IMR-90 (cell line): Measurements from ENCODE around the gene TFB2M. TPM values are rescaled to one million over a fixed set of nuclear protein-coding genes. Genes with fewer than 3 reads are reported as not detected.

Source experiments
- ATAC-seq: fragments of 200-7000 bp; cut with Tn5 transposase; 2 replicates; pipeline ENCODE4 v1.9.1; 2020; ENCODE audit warnings: low read depth, mild to moderate bottlenecking, moderate library complexity
- BruUV-seq: library from RNA; stranded (reverse); fragments of 400-500 nt; replicated peaks from 2 replicates; lab custom pipeline; 2021; lab: Mats Ljungman, UMichigan
- CTCF ChIA-PET: fragments of 300-600 bp; formaldehyde crosslinking; extraction: SDS; loops from one replicate; lab custom pipeline; 2021; ENCODE audit warnings: antibody characterized with exemption; lab: Yijun Ruan, JAX
- POLR2A ChIA-PET: fragments of 300-600 bp; sonication (Branson Sonifier 250); formaldehyde crosslinking; loops from one replicate; lab custom pipeline; 2022; ENCODE audit warnings: antibody characterized with exemption; ENCODE audit not compliant: unreplicated experiment; lab: Charles Lee
- DNase-seq: peaks from one replicate; pipeline ENCODE4 v3.0.0; 2013
- H2AFZ ChIP-seq: replicated peaks from 2 replicates; pipeline ENCODE3; 2013; ENCODE audit warnings: low read length, mild to moderate bottlenecking; ENCODE audit not compliant: poor library complexity
- H2AK5ac ChIP-seq: 2 replicates; pipeline ENCODE4 v1.6.1; 2013; ENCODE audit warnings: low read depth, low read length, inconsistent platforms
- H2AK9ac ChIP-seq: replicated peaks from 2 replicates; pipeline ENCODE3; 2013; ENCODE audit warnings: mild to moderate bottlenecking, low read depth, low read length, moderate library complexity; ENCODE audit not compliant: poor library complexity
- H2BK120ac ChIP-seq: 2 replicates; pipeline ENCODE4 v1.6.1; 2013; ENCODE audit warnings: low read depth, low read length, inconsistent platforms
- H2BK15ac ChIP-seq: 3 replicates; pipeline ENCODE4 v1.6.1; 2013; ENCODE audit warnings: low read depth, low read length, inconsistent platforms
- H2BK20ac ChIP-seq: 2 replicates; pipeline ENCODE4 v1.6.1; 2013; ENCODE audit warnings: low read depth, mild to moderate bottlenecking, inconsistent platforms, low read length, moderate library complexity
- H2BK5ac ChIP-seq: 2 replicates; pipeline ENCODE4 v1.6.1; 2013; ENCODE audit warnings: mild to moderate bottlenecking, low read depth, low read length, inconsistent platforms; ENCODE audit not compliant: poor library complexity, severe bottlenecking
- H3K14ac ChIP-seq: replicated peaks from 2 replicates; pipeline ENCODE4 v1.6.1; 2013; ENCODE audit warnings: low read depth, low read length, inconsistent platforms
- H3K18ac ChIP-seq: 2 replicates; pipeline ENCODE4 v1.6.1; 2013; ENCODE audit warnings: low read depth, low read length, control low read depth
- H3K23ac ChIP-seq: 2 replicates; pipeline ENCODE4 v1.6.1; 2013; ENCODE audit warnings: low read depth, low read length, inconsistent platforms
- H3K27ac ChIP-seq: 2 replicates; pipeline ENCODE4 v1.5.1; 2013; ENCODE audit warnings: mild to moderate bottlenecking, control low read depth, low read length; ENCODE audit not compliant: insufficient read depth
- H3K27me3 ChIP-seq: 2 replicates; pipeline ENCODE4 v1.6.1; 2013; ENCODE audit warnings: low read length; ENCODE audit not compliant: control insufficient read depth, insufficient read depth
- H3K36me3 ChIP-seq: 2 replicates; pipeline ENCODE4 v1.6.1; 2013; ENCODE audit warnings: low read length, mixed read lengths; ENCODE audit not compliant: control insufficient read depth, insufficient read depth
- H3K4ac ChIP-seq: 2 replicates; pipeline ENCODE4 v1.6.1; 2013; ENCODE audit warnings: low read depth, low read length, inconsistent platforms
- H3K4me1 ChIP-seq: 2 replicates; pipeline ENCODE4 v1.6.1; 2013; ENCODE audit warnings: low read length, mixed read lengths; ENCODE audit not compliant: control insufficient read depth, insufficient read depth
- H3K4me2 ChIP-seq: 2 replicates; pipeline ENCODE4 v1.6.1; 2013; ENCODE audit warnings: low read depth, mild to moderate bottlenecking, control low read depth, low read length, moderate library complexity
- H3K4me3 ChIP-seq: 2 replicates; pipeline ENCODE4 v1.5.1; 2013; ENCODE audit warnings: low read depth, mild to moderate bottlenecking, control low read depth, low read length, moderate library complexity; ENCODE audit not compliant: insufficient read depth
- H3K56ac ChIP-seq: 2 replicates; pipeline ENCODE4 v1.6.1; 2013; ENCODE audit warnings: low read length, inconsistent platforms; ENCODE audit not compliant: insufficient read depth; ENCODE audit errors: extremely low read depth
- H3K79me1 ChIP-seq, 2 experiments: 2 replicates each; pipeline ENCODE4 v1.6.1; 2013; ENCODE audit warnings: low read length in 2 of 2, inconsistent platforms in 1 of 2, low read depth in 1 of 2
- H3K9ac ChIP-seq: 2 replicates; pipeline ENCODE4 v1.6.1; 2013; ENCODE audit warnings: low read depth, low read length, control low read depth
- H3K9me1 ChIP-seq: 2 replicates; pipeline ENCODE4 v1.6.1; 2013; ENCODE audit warnings: low read length, inconsistent platforms; ENCODE audit not compliant: insufficient read depth
- H3K9me3 ChIP-seq: 2 replicates; pipeline ENCODE4 v1.6.1; 2013; ENCODE audit warnings: low read length; ENCODE audit not compliant: control insufficient read depth, insufficient read depth
- H4K20me1 ChIP-seq: 2 replicates; pipeline ENCODE4 v1.6.1; 2013; ENCODE audit warnings: low read length, inconsistent platforms; ENCODE audit not compliant: insufficient read depth
- H4K5ac ChIP-seq: 2 replicates; pipeline ENCODE4 v1.6.1; 2013; ENCODE audit warnings: mild to moderate bottlenecking, low read depth, low read length, control low read depth
- H4K8ac ChIP-seq, 2 experiments: 2 replicates each; pipeline ENCODE4 v1.6.1; 2013; ENCODE audit warnings: low read depth in 2 of 2, low read length in 2 of 2, control low read depth in 1 of 2, inconsistent platforms in 1 of 2
- H4K91ac ChIP-seq: 2 replicates; pipeline ENCODE4 v1.6.1; 2013; ENCODE audit warnings: low read depth, low read length, inconsistent platforms; ENCODE audit not compliant: insufficient read depth
- CEBPB ChIP-seq: IDR thresholded peaks from 2 replicates; pipeline ENCODE4 v1.6.1; 2012; ENCODE audit warnings: low read depth, low read length, improper control_type of control experiment
- FOS ChIP-seq: fragments of 150-350 bp; IDR thresholded peaks from 2 replicates; pipeline ENCODE4 v1.6.1; 2016; ENCODE audit warnings: low read depth, low read length
- WGBS, 2 experiments: methylation state at CpG; one replicate each; pipeline versions ENCODE4 v1.1.5 to v1.1.7; 2013; ENCODE audit warnings: missing lambda C conversion rate in 2 of 2; ENCODE audit not compliant: insufficient read length in 1 of 2; ENCODE audit errors: extremely low coverage in 2 of 2; 5-methylcytosine and 5-hydroxymethylcytosine counted together
- dilution Hi-C: fragments of 300-500 bp; cut with HindIII; formaldehyde crosslinking; loops from one replicate; pipeline ENCODE4 v1.14.3; 2018; ENCODE audit warnings: low sequenced_read_pairs; ENCODE audit not compliant: unreplicated experiment
- in situ Hi-C: fragments of 300-500 bp; cut with MboI; formaldehyde crosslinking; loops from 3 replicates; pipeline ENCODE4 v1.14.3; 2019; ENCODE audit warnings: low sequenced_read_pairs, inconsistent platforms, mixed read lengths
- intact Hi-C: fragments of 100-400 bp; cut with micrococcal nuclease; formaldehyde crosslinking; loops from 2 replicates; pipeline ENCODE4 v1.10.0; 2022
- polyA plus RNA-seq, 3 experiments: library from polyadenylated mRNA; depleted of rRNA; stranded (reverse); fragments of >200 nt; gene quantifications; 2 replicates each; pipeline ENCODE4 v1.2.3, GENCODE V29; 2012; ENCODE audit warnings: low replicate concordance in 1 of 3
- total RNA-seq: library from RNA; depleted of rRNA; stranded (reverse); fragments of >200 nt; gene quantifications from 2 replicates; pipeline ENCODE4 v1.2.3, GENCODE V29; 2012

The TFB2M gene
- total and polyA plus RNA-seq, 2 of the 4 experiments (the other 2 are of a cell fraction), result 13.3 to 15.7 TPM

GRCh38 chr1:246540738-246541491 lies 25.1 kb downstream of the TFB2M start:
- DNase-seq (no peak), ATAC-seq (no peak)
- H3K9me1 ChIP-seq, result 0 out of 2 replicates have a peak, but pooled peaks cover 4% of the 10 kb centered on the region
- H3K18ac ChIP-seq, result no peak overlapping the region
- in situ Hi-C loops (no loop called here), dilution Hi-C loops (no loop called here), intact Hi-C loops (no loop called here)
- H4K91ac ChIP-seq, result no peak overlapping the region
- ChIA-PET CTCF (interaction anchor here (0.6 kb wide), 2 partner anchors 18 to 20 kb away, joined by 3 to 4 read pairs; no protein-coding TSS in a partner anchor), POLR2A (no interaction called here)
- WGBS, 2 experiments, result no CpG with 5 or more reads among the region's 7 CpGs
- H3K9me3 ChIP-seq, result no peaks in the 10 kb centered on the region
- H2AFZ ChIP-seq, result no peak overlapping the region
- BruUV-seq, result no TSS peak
- no peak overlapping the region for H2BK20ac ChIP-seq
- H2AK9ac ChIP-seq, result no peak overlapping the region
- no peaks in the 10 kb centered on the region for H3K27me3 ChIP-seq
- H3K9ac ChIP-seq, result no peak overlapping the region
- H3K14ac ChIP-seq, result no peak overlapping the region
- H4K8ac ChIP-seq, result no peak overlapping the region
- H4K20me1 ChIP-seq, result no peaks in the 10 kb centered on the region
- H3K79me1 ChIP-seq, result 0 out of 4 replicates have a peak, but pooled peaks cover 0 to 3% of the 10 kb centered on the region in 2 experiments
- no peak overlapping the region for H3K27ac ChIP-seq
- H3K4me1 ChIP-seq, result no peaks in the 10 kb centered on the region
- H2BK120ac ChIP-seq, result no peak overlapping the region
- H3K4me2 ChIP-seq, result no peak overlapping the region
- H2BK5ac ChIP-seq, result no peak overlapping the region
- no peak overlapping the region for H2AK5ac ChIP-seq
- no peak overlapping the region for H4K5ac ChIP-seq
- no peak overlapping the region for H3K4ac ChIP-seq
- H3K4me3 ChIP-seq, result no peak overlapping the region
- no peak overlapping the region for H3K23ac ChIP-seq
- TF ChIP-seq FOS, result no peak
- TF ChIP-seq CEBPB, result no peak
- H3K56ac ChIP-seq, result no peak overlapping the region
- peaks cover 23% of the 10 kb centered on the region for H3K36me3 ChIP-seq
- no peak overlapping the region for H2BK15ac ChIP-seq
